Measurements from ENCODE around the gene MMP24.

GRCh38 chr20:35216541-35216940, 9.9 kb upstream of the MMP24 start:
- TF ChIP-seq EZH2 (IDR thresholded peaks at IDR 0.05; ENCODE audit: borderline replicate concordance, low read length), result no peak
- TF ChIP-seq CTCF (IDR thresholded peaks at IDR 0.05; ENCODE audit: low read length), result no peak

All from OCI-LY1 (cell line).